MCF 10A (cell line): Measurements from ENCODE around the gene PNPLA5. TPM values are rescaled to one million over a fixed set of nuclear protein-coding genes. Genes with fewer than 3 reads are reported as not detected.
"Not testable (repeated sequence)": the region's sequence is repeated elsewhere in the genome, so short reads cannot be mapped to it uniquely, and the experiment has no call there.

Source experiments
- BruUV-seq: library from RNA; stranded (reverse); fragments of 400-500 nt; replicated peaks from 2 replicates; lab custom pipeline; 2021; lab: Mats Ljungman, UMichigan
- CTCF ChIA-PET: fragments of 300-600 bp; sonication (Branson Sonifier 250); formaldehyde crosslinking; extraction: SDS; loops from one replicate; lab custom pipeline; 2021; ENCODE audit warnings: antibody characterized with exemption, inconsistent platforms; lab: Yijun Ruan, JAX
- POLR2A ChIA-PET: fragments of 300-600, 350-650 bp; sonication (Branson Sonifier 250); formaldehyde crosslinking; extraction: SDS; loops from one replicate; lab custom pipeline; 2020; ENCODE audit warnings: antibody characterized with exemption, inconsistent platforms; lab: Yijun Ruan, JAX
- DNase-seq: peaks from one replicate; pipeline ENCODE4 v3.0.0-alpha.2; 2018; ENCODE audit not compliant: unreplicated experiment
- H3K27ac Mint-ChIP-seq: one replicate; pipeline ENCODE4 v1.8.0; 2022; ENCODE audit warnings: mild to moderate bottlenecking, low read depth, mixed read lengths; ENCODE audit not compliant: unreplicated experiment
- H3K27me3 Mint-ChIP-seq: one replicate; pipeline ENCODE4 v1.8.0; 2022; ENCODE audit warnings: mixed read lengths; ENCODE audit not compliant: insufficient read depth, unreplicated experiment
- H3K36me3 Mint-ChIP-seq: one replicate; pipeline ENCODE4 v1.8.0; 2022; ENCODE audit warnings: mild to moderate bottlenecking, moderate library complexity, mixed read lengths; ENCODE audit not compliant: insufficient read depth, unreplicated experiment
- H3K4me1 Mint-ChIP-seq: one replicate; pipeline ENCODE4 v1.8.0; 2022; ENCODE audit warnings: mixed read lengths; ENCODE audit not compliant: insufficient read depth, unreplicated experiment
- H3K4me3 Mint-ChIP-seq: one replicate; pipeline ENCODE4 v1.8.0; 2022; ENCODE audit warnings: mild to moderate bottlenecking, moderate library complexity, mixed read lengths; ENCODE audit not compliant: unreplicated experiment
- H3K9me3 Mint-ChIP-seq: one replicate; pipeline ENCODE4 v1.8.0; 2022; ENCODE audit warnings: mixed read lengths; ENCODE audit not compliant: unreplicated experiment
- CTCF ChIP-seq: fragments of 200-600 bp; IDR thresholded peaks from one replicate; pipeline ENCODE4 v1.8.0; 2022; ENCODE audit warnings: antibody characterized with exemption, mild to moderate bottlenecking; ENCODE audit not compliant: unreplicated experiment
- intact Hi-C: fragments of 100-400 bp; cut with micrococcal nuclease; formaldehyde crosslinking; loops from 2 replicates; pipeline ENCODE4 v1.14.1; 2022
- total RNA-seq: library from RNA; stranded (reverse); gene quantifications from 2 replicates; pipeline ENCODE4 v1.2.3, GENCODE V29; 2022

The PNPLA5 gene
- total RNA-seq, 1 experiment from 2014 or later = not detected

DNA sequence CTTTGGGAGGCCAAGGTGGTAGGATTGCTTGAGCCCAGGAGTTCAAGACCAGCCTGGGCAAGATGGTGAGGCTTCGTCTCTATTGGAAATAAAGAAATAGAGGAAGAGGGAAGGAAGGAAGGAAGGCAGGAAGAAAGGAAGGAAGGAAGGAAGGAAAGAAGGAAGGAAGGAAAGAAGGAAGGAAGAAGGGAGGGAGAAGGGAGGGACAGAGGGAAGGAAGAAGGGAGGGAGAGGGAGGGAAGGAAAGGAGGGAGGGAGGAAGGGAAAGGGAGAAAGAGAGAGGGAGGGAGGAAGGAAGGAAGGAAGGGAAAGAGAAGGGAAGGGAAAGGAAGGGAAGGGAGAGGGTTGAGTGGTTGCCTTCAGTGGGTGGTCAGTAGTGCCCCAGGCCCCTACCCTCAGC, 17.9 kb upstream of the PNPLA5 start:
- intact Hi-C loops = loop anchor here (10.0 kb wide), 1 partner anchor 635 kb away; no protein-coding TSS in a partner anchor
- no peak for TF ChIP-seq CTCF
- Mint-ChIP-seq H3K27ac (no peak overlapping the region), H3K27me3 (peaks cover 23% of the 10 kb centered on the region), H3K4me1 (peaks cover 17% of the 10 kb centered on the region), H3K9me3 (peaks cover 7% of the 10 kb centered on the region), H3K4me3 (no peak overlapping the region), H3K36me3 (no peaks in the 10 kb centered on the region)
- ChIA-PET CTCF (no interaction called here), POLR2A (interaction anchor here (1.1 kb wide), 1 partner anchor 16 kb away, joined by 3 read pairs; no protein-coding TSS in a partner anchor)
- BruUV-seq = no TSS peak
- DNase-seq = no peak

DNA sequence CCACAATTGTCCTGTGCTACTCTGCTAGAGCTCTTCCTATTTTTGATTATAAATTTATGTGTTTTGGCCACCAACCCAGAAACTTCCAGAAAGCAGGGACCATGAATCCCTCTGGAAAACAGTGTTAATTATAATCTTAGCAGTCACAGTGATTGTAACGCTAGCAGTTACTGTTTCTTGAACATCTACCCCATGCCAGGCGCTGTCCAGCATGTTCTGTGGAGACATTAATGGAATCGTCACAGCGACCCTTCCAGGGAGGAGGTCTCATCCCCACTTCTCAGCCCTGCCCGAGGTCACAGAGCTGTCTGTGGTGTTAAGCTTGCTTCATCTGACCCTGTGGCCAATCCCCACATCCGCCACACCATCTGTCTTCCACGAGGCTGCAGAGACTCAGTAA, 13.9 kb upstream of the PNPLA5 start:
- Mint-ChIP-seq H3K4me1 (peaks cover 9% of the 10 kb centered on the region), H3K27me3 (no peaks in the 10 kb centered on the region), H3K27ac (no peak overlapping the region), H3K36me3 (no peaks in the 10 kb centered on the region), H3K4me3 (no peak overlapping the region), H3K9me3 (no peaks in the 10 kb centered on the region)
- intact Hi-C loops = loop anchor here (10.0 kb wide), 1 partner anchor 631 kb away; no protein-coding TSS in a partner anchor
- no peak for DNase-seq
- POLR2A ChIA-PET = no interaction called here
- CTCF ChIA-PET = interaction anchor here (0.6 to 1.6 kb wide), 7 partner anchors 9 to 578 kb away, joined by 3 to 6 read pairs (median 4); no protein-coding TSS in a partner anchor
- BruUV-seq = no TSS peak
- no peak for TF ChIP-seq CTCF

GRCh38 chr22:43904412-43904811, 12.6 kb upstream of the PNPLA5 start:
- H3K27ac Mint-ChIP-seq, BruUV-seq, H3K4me3 Mint-ChIP-seq, H3K36me3 Mint-ChIP-seq, H3K27me3 Mint-ChIP-seq, POLR2A ChIA-PET, H3K9me3 Mint-ChIP-seq, H3K4me1 Mint-ChIP-seq, DNase-seq: not testable (repeated sequence)
- CTCF ChIA-PET = interaction anchor here (1.2 to 1.8 kb wide), 3 partner anchors 16 to 41 kb away, joined by 4 to 7 read pairs (median 4); no protein-coding TSS in a partner anchor
- TF ChIP-seq CTCF = peak; percentile 48
- intact Hi-C loops = loop anchor here (10.0 kb wide), 1 partner anchor 630 kb away; no protein-coding TSS in a partner anchor

DNA sequence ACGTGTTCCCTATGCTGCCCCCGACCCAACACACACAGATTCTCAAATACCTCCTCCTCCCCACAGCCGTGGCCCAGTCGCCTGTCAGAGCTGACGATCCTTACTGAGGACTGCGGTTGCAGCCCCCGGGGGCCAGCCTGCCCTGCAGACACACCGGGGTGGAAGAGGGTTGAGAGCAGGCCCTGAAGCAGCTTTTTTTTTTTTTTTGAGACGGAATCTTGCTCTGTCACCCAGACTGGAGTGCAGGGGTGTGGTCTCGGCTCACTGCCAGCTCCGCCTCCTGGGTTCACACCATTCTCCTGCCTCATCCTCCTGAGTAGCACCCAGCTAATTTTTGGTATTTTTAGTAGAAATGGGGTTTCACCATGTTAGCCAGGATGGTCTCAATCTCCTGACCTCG, 11.2 kb upstream of the PNPLA5 start:
- not testable (repeated sequence) for H3K27me3 Mint-ChIP-seq, H3K4me3 Mint-ChIP-seq, H3K4me1 Mint-ChIP-seq, H3K36me3 Mint-ChIP-seq, BruUV-seq, H3K9me3 Mint-ChIP-seq, DNase-seq
- ChIA-PET POLR2A (interaction anchor here (0.7 to 2.3 kb wide), 2 partner anchors 12 to 21 kb away, joined by 3 to 6 read pairs; partner anchors contain the start of gene PNPLA3), CTCF (interaction anchor here (0.6 to 1.8 kb wide), 10 partner anchors 11 to 664 kb away, joined by 3 to 7 read pairs (median 4); no protein-coding TSS in a partner anchor)
- peak overlapping the region; percentile 54 for H3K27ac Mint-ChIP-seq
- intact Hi-C loops = loop anchor here (10.0 kb wide), 1 partner anchor 628 kb away; no protein-coding TSS in a partner anchor
